Endometrium (tissue), 2 donors: ENCODE data around the gene DAB2.

Source experiments
- FAIRE-seq: peaks from 2 replicates; lab custom pipeline; 2012; peaks lifted over from hg19 to GRCh38; lab: Jason Lieb, UNC
- donor health status: control.
- donor health status: control.

The DAB2 gene

DNA sequence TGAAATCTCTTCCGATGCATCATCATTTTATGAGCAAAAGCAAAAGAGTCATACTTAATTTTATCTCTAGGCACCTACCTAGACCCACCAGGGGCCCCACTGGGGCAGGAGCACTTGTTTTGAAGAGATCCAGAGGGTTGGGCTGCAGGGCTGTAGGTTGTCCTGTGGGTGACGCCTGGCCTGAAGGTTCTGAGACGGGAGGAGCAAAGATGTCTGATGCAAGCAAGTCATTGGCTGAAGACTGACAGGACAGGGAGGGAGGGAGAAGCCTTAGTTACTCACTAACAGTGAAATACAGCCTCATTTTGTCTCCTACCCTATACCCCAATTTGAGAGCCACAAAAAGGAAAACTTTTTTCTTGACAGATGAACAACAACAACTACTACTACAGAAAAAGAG lies 43.4 kb downstream of the DAB2 start:
- no peak for FAIRE-seq

DNA sequence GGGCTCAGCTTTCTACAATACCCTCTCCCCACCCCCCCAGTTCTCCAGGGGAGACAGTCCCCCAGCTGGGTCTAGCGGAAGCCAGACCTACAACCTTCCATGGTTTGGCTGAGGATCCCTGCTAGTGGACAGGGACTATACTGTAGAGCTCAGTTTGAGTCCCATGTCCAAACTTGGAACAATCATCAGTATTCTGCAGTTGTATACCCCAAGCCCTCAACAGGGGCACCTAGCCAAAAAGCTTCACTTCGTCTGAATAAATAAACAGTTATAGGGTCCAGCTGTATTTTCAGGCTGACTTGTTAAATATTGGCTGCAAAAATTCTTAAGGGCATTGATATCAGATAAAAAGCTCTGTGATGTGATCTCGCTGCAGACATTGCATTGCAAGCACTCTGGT lies 45.1 kb downstream of the DAB2 start:
- no peak for FAIRE-seq

DNA sequence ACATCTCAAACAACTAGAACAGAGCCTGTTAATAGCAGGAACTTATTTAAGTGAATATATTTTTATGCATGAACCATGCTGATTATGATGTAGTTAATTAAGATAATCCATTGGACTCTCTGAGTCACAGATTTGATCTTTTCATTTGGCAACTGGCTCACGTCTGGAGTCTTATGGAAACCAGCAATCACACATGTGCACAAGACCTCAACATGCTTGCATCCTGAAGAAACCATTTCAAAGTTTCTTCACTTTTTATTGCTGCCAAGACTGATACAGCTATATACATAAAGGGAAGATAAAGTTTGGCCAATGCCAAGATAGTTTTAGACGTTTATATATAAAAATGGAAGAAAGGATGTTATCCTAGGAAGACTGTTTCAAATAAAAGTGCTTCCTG lies 47.2 kb downstream of the DAB2 start:
- FAIRE-seq = no peak

DNA sequence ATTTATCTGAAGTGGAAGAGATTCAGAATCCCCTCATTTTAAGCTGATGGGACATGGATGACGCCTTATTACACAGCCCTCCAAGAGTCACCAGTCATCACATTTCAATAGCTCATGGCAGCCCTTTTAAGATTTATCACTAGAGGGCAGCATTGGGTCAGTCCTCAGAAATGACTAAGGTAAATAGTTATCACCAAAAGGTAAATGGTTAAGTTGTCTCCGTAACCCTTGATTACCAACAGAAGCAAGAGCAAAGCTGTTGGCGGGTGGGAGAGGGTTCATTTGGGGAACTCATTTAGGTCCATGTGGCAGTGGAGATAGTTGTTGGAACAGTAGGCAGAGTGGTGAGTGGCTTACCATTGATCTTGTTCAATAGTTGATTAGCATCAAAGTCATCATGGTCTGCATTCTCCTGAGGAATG lies 48.5 kb downstream of the DAB2 start:
- FAIRE-seq = no peak

DNA sequence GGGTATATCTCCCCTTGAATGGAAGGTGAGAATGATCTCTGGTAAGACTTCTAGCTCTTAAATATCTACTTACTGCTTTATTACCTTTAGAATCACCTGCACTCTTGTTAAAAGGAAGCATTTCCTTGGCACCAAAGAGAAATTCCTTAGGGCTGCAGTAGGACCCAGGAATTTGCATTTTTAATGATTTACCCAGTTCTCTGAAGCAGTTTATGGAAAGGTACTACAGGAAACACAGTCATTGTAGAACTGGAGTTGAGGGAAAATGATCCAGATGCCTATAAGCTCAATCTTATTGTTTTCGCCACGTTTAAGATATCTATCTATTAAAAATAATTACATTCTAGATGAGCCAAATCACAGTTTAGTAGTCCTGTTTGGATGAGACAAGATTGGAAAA lies 51.0 kb downstream of the DAB2 start:
- FAIRE-seq = no peak

DNA sequence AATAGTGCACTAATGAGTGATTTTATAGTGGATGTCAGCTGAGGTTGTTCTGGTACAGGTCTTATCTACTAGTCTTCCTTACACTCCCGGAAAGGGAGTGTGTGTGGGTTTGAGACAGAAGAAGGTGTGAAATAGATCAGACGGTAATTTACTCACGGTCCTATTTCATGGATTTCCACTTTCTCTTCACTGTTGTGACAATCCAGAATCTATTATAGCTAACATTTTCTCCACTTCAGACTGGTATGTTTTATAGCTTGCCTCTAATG lies 53.5 kb downstream of the DAB2 start:
- FAIRE-seq = no peak

DNA sequence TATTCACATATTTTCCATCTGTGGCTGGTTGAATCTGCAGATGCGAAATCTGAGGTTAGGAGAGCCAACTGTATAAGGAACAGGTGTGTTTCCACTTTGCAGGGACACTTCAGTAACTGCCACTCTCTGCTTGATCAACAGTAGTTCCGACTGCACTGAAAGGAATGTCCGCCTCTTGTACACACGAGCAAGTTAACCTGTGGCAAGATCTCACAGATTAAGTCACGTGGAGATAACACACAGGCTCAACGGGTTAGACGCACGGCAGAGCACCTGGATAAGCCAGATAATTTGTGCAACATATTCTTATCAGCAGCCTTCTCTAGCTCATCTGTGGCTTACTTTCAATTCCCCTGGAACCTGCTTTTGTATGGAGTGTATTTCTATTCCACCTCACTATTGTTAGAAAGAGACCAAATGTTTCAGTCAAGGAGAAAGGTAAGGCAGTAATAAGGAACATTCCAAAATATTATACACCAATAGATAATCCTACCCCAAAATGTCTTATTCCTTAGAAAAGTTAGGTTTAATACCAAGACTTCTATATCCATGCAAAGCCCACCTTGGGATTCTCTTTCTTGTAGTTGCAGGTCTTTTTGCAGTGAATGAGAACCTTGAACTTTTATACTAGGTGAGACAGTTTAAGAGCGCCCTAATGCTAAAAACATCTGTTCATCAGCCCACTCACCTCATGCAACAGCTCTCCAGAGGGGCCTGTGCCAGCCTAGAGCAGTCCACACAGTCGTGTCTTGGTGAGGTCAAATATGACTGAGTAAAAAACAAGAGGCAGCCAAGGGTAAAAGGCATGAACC lies 54.0 kb downstream of the DAB2 start:
- no peak for FAIRE-seq

DNA sequence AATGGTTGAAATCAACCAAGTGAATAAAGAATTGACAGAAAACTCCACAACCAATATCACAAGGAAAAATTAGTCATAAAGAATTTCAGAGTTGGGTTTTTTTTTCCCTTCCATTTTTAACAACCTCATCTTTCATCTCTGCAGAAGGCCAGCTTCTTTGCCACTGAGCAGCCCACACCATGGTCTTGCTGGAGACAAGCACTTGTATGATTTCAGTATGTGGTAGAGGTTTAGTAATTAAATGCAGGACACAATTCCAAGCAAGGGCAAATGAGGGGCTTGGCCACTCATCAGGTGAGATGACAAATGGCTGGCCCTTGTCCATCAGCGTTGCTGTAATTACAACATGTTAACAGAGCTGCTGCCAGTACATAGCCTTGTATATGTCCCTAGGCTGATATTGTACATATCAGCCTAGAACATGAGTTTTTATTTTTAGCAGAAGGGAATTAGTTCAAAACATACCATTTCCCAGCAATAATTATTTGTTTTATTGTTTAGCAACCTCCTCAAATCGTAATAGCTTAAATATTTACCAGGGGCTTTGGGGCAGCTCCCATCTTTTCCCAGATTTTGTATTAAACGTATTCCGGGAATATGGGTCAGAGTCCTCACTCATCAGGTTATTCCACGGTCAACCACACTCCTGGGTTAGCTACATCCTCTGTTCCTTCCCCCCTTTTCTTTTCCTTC lies 55.5 kb downstream of the DAB2 start:
- FAIRE-seq = no peak

DNA sequence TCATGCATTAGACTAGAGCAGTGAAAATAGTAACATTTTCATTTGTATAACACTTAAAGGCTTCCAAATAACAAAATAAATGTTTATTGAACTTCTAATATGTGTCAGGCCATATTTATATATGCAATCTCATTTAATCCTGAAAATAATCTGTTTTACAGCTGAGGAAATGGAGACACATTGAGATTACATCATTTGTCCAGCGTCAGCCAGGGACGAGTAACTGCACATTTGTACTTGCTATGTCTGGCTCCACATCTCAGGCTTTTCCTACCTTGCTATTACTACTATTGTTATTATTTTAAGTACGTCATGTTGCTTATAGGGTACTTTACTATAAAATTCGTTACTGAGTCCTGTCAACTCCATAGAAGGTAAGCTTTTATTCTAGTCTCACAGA lies 56.7 kb downstream of the DAB2 start:
- no peak for FAIRE-seq

DNA sequence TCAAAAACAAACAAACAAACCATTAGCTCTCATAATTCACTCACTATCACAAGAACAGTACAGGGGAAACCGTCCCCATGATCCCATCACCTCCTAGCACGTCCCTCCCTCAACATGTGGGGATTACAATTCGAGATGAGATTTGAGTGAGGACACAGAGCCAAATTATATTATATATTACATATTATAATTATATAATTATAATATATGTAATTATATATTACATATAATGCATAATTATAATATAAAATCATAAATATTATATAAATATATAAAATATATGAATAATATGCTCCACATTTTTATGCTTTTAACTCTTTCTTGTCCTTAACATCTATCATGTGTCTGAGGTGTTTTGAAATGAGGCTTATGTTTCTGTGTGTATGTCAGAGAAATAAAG lies 57.1 kb downstream of the DAB2 start:
- FAIRE-seq = no peak

DNA sequence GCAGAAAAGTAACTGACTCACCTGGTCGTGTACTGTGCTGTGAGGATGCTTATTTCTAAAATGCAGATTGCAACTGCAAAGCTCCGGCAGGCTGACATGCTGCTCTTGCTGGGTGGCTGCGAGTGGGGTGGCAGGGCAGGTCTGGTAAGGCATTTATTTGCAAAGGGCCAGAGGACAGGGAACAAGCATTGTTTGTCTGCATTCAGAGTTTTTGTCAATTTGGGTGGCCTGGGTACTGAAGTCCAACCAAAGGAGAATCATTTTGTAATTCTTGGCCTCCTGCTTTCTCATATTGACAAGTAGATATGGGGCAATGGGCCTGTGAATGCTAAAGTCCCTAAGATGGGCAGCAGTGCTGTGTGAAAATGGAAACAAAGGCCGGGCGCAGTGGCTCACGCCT lies 60.4 kb downstream of the DAB2 start, which contains the start of gene C9:
Gene C9 (minus strand): TSS at position 129 of the 400 bp plus-strand sequence. CDS start 31 bp downstream, at position 98.
- no peak for FAIRE-seq

DNA sequence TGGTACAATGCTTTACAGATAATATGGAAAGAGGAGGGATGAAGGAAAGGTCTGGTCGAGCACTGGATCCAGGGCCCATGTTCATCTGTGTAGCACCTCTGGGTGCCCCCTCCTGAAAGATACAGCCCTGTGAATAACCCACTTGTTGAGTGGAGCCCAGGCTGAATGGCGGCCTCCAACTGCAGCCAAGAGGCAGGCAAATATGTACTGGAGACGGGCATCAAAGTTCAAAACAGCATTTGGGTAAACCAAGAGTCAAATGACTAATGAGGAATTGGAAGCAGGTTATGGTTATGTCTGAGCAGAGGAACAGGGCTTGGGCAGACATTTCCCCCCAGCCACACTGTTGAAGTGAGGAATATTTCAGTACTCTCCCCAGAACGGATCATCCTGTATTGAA lies 61.6 kb downstream of the DAB2 start:
- FAIRE-seq = no peak

DNA sequence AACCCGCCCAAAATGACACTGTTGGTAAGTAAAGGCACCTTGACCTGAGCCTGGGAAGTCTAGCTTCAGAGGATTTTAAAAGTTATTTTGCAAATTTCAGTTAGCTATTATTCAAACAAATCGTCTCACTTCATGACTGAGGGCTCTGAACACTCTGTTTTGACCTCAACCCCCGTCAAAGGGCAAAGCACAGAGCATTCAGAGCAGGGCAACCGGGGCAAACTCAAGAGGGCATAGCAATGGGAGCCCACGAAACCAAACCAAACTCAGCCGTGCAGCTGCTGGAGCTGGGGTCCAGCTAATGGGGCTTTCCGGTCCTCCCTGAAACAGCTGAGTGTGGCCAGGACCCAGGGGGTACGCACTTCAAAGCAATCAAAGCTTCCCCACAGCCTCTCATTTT lies 62.1 kb downstream of the DAB2 start:
- no peak for FAIRE-seq

DNA sequence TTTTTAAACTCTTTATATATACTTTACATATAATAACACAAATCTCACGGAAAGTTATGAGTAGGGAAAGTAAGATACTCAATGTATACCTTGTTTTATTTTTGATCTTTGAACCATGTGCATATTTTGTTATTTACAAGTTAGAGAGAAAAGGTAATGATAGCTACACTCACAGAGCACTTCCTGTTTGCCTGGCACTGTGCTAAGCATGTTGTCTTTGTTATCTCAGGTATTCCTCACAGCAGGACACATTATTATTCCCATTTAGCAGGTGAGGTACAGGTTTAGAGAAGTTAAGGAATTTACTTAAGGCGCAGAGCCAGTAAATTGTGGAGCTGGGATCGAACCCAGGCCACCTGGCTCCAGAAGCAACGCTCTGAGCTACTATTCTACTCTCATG lies 63.5 kb downstream of the DAB2 start:
- FAIRE-seq = no peak

DNA sequence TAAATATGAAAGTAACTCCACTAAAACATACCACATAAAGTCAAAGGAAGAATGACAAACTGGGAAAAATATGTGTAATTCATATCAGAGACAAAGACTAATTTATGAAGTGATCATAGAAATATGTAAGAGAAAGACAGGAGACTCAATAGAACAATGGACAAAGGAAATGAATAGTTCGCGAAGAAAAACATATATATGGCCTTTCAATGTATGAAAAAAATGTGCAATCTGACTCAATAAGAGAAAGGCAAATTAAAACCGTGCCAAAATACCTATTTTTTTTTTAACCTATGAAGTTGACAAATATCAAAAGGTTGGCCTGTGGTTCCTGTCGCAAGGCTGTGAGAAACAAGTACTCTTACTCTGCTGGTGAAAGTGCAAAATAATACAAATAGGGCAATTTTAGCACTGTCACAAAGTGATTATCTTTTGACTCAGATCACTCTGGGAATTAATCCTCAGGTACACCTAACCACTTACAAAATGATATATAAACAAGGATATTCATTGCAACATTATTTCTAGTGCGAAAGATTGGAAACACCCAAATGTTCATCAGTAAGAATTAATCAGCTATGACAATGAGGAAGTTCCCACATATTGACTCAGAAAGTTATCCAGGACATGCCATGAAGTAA lies 64.2 kb downstream of the DAB2 start:
- FAIRE-seq = no peak

DNA sequence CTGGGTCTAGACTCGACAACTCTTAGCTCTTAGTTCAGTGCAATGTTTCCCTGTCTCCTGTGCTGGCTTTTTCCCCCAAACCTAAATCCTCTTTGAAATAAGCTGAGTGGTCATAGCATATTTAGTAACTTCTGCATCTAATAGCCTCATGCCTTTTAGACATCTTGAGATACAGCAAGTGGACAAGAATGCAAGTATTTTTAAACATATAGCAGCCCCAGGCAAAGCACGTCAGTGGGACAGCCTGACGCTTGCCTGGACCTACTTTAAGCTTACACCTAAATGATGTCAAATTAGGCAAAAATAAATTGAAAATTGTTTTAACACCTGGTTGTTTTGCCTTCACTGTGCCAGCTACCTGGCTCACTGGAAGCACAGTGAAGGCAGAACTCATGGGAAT lies 68.5 kb downstream of the DAB2 start:
- FAIRE-seq = no peak

DNA sequence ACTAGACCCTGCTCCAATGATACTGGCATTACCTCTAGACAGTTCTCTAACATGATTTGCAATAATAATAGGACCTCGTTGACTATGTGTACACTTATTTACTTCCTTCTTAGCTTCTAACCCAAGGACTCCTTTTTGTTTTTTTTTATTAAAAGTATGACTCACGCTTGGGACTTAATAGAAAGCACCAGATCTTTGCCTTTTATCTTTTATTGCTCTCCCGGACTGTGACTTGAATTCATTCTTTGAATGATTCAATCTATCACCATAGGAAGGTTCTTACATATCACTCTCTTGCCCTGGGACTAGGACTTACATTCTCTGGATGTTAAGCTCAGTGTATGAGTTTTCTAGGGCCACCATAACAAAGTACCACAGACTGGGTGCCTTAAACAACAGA lies 69.5 kb downstream of the DAB2 start:
- no peak for FAIRE-seq

DNA sequence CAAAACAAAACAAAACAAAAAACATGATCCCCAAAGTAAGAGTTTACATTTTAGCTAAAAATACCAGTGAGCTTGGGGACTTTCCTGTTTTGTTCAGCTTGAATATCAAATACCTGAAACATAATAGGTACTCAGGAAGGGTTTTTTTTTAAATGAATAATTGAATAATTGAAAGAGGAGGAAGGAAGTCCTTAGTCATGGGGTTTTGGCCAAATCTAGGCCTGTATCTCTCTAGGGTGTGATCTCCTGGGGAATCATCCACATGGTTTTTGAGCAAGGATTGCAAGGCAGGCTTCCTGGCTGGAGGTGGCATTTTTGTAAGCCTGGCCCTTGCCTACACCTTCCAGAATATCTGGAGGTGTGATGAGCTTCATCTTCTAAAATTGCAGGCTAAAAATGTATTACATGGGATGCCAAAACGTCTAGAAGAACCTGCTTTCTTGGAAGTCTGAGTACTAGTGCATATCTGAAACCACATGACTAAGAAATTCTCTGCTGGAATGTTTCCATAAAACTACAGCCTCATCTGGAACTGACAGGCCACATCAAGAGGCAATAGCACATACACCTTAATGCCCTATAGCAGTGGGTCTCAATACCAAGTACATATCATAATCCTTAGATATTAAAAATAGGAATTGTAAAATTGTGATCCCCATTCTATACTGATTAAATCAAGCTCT lies 70.9 kb downstream of the DAB2 start:
- FAIRE-seq = no peak

DNA sequence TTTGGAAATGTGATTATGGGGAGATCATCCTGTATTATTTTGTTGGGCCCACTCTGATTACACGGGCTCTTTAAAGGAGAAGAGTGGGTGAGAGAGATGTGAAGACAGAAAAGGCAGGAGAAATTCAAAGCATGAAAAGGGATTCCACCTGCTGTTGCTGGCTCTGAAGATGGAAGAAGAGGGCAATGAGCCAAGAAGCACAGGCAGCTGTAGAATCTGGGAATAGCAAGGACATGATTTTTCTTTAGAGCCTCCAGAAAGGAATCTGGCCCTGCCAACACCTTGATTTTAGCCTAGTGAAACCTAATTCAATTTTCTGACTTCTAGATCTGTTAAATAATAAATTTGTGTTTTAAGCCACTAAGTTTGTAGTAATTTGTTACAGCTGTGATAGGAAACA lies 71.8 kb downstream of the DAB2 start:
- FAIRE-seq = no peak

DNA sequence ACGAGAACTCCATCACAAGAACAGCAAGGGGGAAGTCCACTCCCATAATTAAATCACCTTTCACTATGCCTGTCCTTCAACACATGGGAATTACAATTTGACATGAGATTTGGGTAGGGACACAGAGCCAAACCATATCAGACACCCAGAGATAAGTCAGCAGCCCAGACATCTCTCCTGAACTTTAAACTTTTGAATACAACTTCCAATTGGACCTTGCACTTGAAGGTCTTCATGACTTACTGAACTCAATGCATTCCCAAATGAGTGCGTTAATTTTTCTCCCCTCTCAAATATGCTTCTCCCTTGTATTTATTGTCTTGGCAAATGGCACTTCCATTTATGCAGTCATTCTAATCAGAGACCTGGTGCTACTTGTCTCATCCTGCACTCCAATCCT lies 72.6 kb downstream of the DAB2 start:
- FAIRE-seq = no peak

DNA sequence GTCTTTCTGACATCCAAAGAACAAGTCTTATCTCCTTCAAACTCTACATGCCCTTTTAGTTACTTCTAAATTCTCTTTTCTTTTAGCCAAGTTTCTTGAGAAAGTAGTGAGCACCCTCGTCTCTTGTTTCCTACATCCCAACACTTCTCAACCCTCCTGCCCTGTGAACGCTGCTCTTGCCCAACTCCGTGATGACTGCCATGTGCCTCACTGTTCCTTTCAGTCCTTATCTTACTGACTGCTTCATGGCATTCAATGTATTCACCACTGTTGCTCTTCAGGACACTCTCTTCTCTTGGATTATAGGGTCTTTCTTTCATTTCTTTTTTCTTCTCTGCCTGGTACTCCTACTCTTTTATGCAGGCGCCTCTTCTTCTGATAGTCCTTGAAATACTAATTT lies 75.3 kb downstream of the DAB2 start:
- FAIRE-seq = no peak

DNA sequence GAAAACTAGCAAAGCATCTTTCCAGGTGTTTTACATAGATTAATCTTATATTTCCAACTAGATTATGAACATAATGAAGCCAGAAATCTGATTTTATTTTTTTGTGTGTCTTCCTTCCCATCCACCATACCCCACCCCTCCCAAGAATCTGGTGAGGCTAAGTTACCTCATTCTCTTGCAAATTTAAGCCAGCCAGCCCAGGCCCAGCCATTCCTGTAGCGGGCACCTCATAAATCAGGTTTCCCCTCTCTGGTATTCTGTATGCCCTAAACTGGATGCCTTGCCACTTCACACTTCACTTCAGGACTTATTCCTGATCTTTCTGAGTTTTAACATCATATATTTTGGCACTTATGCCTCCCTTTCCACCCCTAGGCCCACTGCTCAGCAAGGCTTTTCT lies 82.3 kb downstream of the DAB2 start:
- FAIRE-seq = no peak

DNA sequence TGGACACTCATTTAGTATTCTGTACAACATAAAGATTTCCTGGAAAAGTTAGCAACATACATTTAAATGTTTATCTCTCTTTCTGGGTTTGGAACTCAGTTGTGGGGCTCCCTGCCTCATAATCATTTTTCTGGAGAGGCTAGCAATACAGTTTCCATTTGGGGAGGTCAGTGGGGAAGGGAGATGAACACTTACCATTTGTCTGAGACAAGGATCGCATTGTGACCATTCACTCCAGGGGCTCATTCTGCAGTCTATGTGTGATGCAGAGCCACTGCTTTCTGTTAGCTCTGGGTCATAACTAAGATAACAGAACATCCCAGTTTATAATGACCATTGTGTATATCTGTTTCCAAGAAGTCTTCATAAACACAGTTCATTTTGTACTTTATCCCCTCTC lies 82.9 kb downstream of the DAB2 start:
- FAIRE-seq = no peak
